KMS-11 (cell line): Measurements from ENCODE around the gene MALT1.

Experiments
- H2AFZ ChIP-seq: fragments of 200-600 bp; sonication (generic); 2 replicates; pipeline ENCODE4 v1.6.1; 2016; ENCODE audit warnings: antibody characterized with exemption, mixed run types, low read depth
- H3K27ac ChIP-seq: fragments of 200-600 bp; sonication (generic); 2 replicates; pipeline ENCODE4 v1.6.1; 2016; ENCODE audit warnings: mild to moderate bottlenecking, mixed run types
- H3K27me3 ChIP-seq: fragments of 200-600 bp; sonication (generic); 2 replicates; pipeline ENCODE4 v1.6.1; 2017; ENCODE audit warnings: mild to moderate bottlenecking, low read depth, mixed run types, moderate library complexity; ENCODE audit not compliant: insufficient read depth
- H3K36me3 ChIP-seq: fragments of 200-600 bp; sonication (generic); 2 replicates; pipeline ENCODE4 v1.6.1; 2017; ENCODE audit warnings: mild to moderate bottlenecking, mixed run types; ENCODE audit not compliant: insufficient read depth
- H3K4me1 ChIP-seq: fragments of 200-600 bp; sonication (generic); 2 replicates; pipeline ENCODE4 v1.6.1; 2016; ENCODE audit warnings: mild to moderate bottlenecking, low read depth, mixed run types; ENCODE audit not compliant: poor library complexity, severe bottlenecking
- H3K4me2 ChIP-seq: fragments of 200-600 bp; sonication (generic); 2 replicates; pipeline ENCODE4 v1.7.0; 2016; ENCODE audit warnings: mild to moderate bottlenecking, mixed run types
- H3K4me3 ChIP-seq: fragments of 200-600 bp; sonication (generic); IDR thresholded peaks from 2 replicates; pipeline ENCODE4 v1.6.1; 2017; ENCODE audit warnings: low read depth, low read length, mixed read lengths; ENCODE audit not compliant: insufficient read depth
- H3K79me2 ChIP-seq: fragments of 200-600 bp; sonication (generic); 2 replicates; pipeline ENCODE4 v1.6.1; 2016; ENCODE audit warnings: low read depth, mixed run types; ENCODE audit not compliant: insufficient read depth
- H3K9ac ChIP-seq: fragments of 200-600 bp; sonication (generic); 2 replicates; pipeline ENCODE4 v1.6.1; 2016; ENCODE audit warnings: mild to moderate bottlenecking, mixed run types
- H4K20me1 ChIP-seq: fragments of 200-600 bp; sonication (generic); 2 replicates; pipeline ENCODE4 v1.6.1; 2016; ENCODE audit warnings: mild to moderate bottlenecking, mixed run types; ENCODE audit not compliant: insufficient read depth
- TF ChIP-seq, protein P1 (sequence below): fragments of 200-600 bp; sonication (generic); conservative IDR thresholded peaks from 2 replicates; pipeline ENCODE4 v1.6.1; 2017; ENCODE audit warnings: low read depth, mild to moderate bottlenecking, antibody characterized with exemption, low read length, moderate library complexity, mixed read lengths

MALT1 gene

DNA sequence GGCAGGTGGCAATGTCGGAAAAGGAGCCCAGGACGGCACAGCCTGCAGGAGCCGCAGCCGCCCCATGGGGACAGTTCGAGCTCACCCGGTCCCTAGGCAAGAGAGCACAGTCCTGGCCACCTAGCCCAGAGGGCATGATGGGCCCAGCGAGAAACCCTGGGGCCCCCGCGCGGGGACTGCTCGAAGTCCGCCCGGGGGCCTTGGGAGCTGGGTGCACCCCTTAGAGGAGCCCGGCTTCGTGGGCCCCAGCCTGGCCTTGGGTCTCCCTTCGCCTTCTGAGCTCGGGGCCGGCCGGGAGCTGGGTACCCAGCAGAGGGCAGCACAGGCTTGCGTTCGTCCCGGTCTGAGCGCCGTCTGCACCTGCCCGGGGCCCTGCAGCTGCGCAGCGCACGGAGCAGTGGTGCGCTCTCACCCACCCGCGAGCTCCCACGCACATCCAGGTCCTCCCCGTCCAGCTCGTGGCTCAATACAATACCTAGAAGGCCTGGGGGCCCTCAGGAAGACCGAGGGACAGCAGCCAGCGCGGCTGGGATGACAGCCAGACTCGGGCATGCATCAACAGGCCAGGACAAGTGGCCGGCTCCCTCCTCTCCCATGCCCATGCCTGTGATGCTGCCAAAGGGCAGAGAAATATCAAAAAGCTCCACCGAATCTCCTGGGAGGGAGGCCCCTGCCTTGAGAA is 97.2 kb downstream of the MALT1 start:
- peak overlapping the region; percentile 49; the same call in 1 of the 2 replicates for H3K4me2 ChIP-seq
- TF ChIP-seq, protein P1, sequence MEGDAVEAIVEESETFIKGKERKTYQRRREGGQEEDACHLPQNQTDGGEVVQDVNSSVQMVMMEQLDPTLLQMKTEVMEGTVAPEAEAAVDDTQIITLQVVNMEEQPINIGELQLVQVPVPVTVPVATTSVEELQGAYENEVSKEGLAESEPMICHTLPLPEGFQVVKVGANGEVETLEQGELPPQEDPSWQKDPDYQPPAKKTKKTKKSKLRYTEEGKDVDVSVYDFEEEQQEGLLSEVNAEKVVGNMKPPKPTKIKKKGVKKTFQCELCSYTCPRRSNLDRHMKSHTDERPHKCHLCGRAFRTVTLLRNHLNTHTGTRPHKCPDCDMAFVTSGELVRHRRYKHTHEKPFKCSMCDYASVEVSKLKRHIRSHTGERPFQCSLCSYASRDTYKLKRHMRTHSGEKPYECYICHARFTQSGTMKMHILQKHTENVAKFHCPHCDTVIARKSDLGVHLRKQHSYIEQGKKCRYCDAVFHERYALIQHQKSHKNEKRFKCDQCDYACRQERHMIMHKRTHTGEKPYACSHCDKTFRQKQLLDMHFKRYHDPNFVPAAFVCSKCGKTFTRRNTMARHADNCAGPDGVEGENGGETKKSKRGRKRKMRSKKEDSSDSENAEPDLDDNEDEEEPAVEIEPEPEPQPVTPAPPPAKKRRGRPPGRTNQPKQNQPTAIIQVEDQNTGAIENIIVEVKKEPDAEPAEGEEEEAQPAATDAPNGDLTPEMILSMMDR = peak; percentile 86
- H4K20me1 ChIP-seq = no peaks in the 10 kb centered on the region
- H3K36me3 ChIP-seq = no peaks in the 10 kb centered on the region
- H3K9ac ChIP-seq = no peak overlapping the region
- peaks cover 2% of the 10 kb centered on the region; the same call in 1 of the 2 replicates for H3K27me3 ChIP-seq
- H3K27ac ChIP-seq = no peak overlapping the region
- H3K4me1 ChIP-seq = peaks cover 50% of the 10 kb centered on the region
- no peak overlapping the region for H3K4me3 ChIP-seq
- H3K79me2 ChIP-seq = no peaks in the 10 kb centered on the region
- H2AFZ ChIP-seq = peak overlapping the region; percentile 65

DNA sequence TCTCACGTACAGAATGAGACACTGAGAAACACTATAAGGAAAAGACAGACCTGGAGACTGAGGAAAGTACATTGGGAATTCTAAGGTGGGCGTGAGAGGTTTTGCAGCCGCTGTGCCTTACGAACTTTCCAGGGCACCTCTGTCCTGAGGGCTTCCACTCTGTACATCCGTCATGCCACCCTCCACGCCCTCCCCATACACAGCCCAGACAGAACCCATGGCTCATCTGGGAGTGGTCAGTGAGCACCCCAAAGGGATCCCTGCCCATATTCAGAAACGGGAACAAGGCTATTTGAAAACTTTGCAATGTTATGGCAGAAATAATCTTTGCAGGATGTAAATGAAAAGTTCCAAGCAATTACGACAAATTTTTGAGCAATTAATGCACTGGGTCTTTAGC is 98.1 kb downstream of the MALT1 start:
- no peak overlapping the region for H2AFZ ChIP-seq
- H3K4me2 ChIP-seq = no peak overlapping the region
- no peaks in the 10 kb centered on the region; the same call in 1 of the 2 replicates for H3K27me3 ChIP-seq
- H3K4me3 ChIP-seq = no peak overlapping the region
- no peak overlapping the region for H3K9ac ChIP-seq
- H3K79me2 ChIP-seq = no peaks in the 10 kb centered on the region
- TF ChIP-seq, protein P1 = no peak
- no peak overlapping the region for H3K27ac ChIP-seq
- peaks cover 43% of the 10 kb centered on the region for H3K4me1 ChIP-seq
- no peaks in the 10 kb centered on the region for H4K20me1 ChIP-seq
- no peaks in the 10 kb centered on the region for H3K36me3 ChIP-seq

DNA sequence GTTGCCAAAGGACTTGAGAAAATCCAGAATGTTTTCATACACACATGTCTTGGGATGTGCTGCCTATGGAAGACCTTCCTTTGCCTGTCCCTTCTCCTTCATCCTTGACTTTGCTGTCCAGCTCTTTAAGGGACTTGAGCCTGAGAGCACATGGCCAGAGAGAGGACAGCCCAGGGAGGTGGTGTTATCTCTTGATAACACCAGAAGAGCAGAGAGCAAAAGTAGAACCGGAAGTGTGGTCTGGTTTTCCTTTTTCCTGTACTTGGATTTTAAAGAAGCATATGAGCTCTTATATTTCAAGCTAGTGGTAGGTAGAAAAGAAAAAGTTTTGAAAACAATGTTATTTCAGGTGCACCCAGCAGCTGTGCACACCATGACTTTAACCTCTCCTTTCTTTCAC is 99.3 kb downstream of the MALT1 start:
- H4K20me1 ChIP-seq = no peaks in the 10 kb centered on the region
- peaks cover 38% of the 10 kb centered on the region for H3K4me1 ChIP-seq
- H3K4me2 ChIP-seq = peak overlapping the region; percentile 26
- peak overlapping the region; percentile 10; the same call in 1 of the 2 replicates for H3K27ac ChIP-seq
- H2AFZ ChIP-seq = peak overlapping the region; percentile 3; the same call in 1 of the 2 replicates
- H3K79me2 ChIP-seq = no peaks in the 10 kb centered on the region
- H3K4me3 ChIP-seq = no peak overlapping the region
- H3K27me3 ChIP-seq = no peaks in the 10 kb centered on the region; the same call in 1 of the 2 replicates
- TF ChIP-seq, protein P1 = no peak
- no peaks in the 10 kb centered on the region for H3K36me3 ChIP-seq
- no peak overlapping the region for H3K9ac ChIP-seq

- H3K27ac ChIP-seq = no peak overlapping the region
- no peaks in the 10 kb centered on the region for H3K79me2 ChIP-seq
- no peak overlapping the region for H3K4me3 ChIP-seq
- no peak overlapping the region for H3K9ac ChIP-seq
- no peak overlapping the region for H2AFZ ChIP-seq
- H3K36me3 ChIP-seq = no peaks in the 10 kb centered on the region
- no peaks in the 10 kb centered on the region for H3K27me3 ChIP-seq
- peaks cover 38% of the 10 kb centered on the region for H3K4me1 ChIP-seq
- TF ChIP-seq, protein P1 = no peak
- no peaks in the 10 kb centered on the region for H4K20me1 ChIP-seq
- H3K4me2 ChIP-seq = no peak overlapping the region; the same call in 1 of the 2 replicates
Observed at GRCh38 chr18:58772161-58772560, 100.9 kb downstream of the MALT1 start.
